HepG2 (cell line): ENCODE results near the gene PRCD. TPM values are rescaled to one million over a fixed set of nuclear protein-coding genes. Genes with fewer than 3 reads are reported as not detected.

ENCODE experiments used
- ATAC-seq: fragments of 200-7000 bp; cut with Tn5 transposase; 3 replicates; pipeline ENCODE4 v1.9.1; 2020; ENCODE audit warnings: mild to moderate bottlenecking, moderate library complexity
- BruUV-seq: library from RNA; stranded (reverse); fragments of 400-500 nt; replicated peaks from 2 replicates; lab custom pipeline; 2021; lab: Mats Ljungman, UMichigan
- CTCF ChIA-PET: fragments of 300-600 bp; formaldehyde crosslinking; extraction: SDS; loops from one replicate; lab custom pipeline; 2021; ENCODE audit warnings: low total read pairs, inconsistent platforms, low intra/inter-chr PET ratio; lab: Yijun Ruan, JAX
- POLR2A ChIA-PET: fragments of 350-600 bp; sonication (Branson Sonifier 250); formaldehyde crosslinking; loops from one replicate; lab custom pipeline; 2020; ENCODE audit warnings: antibody characterized with exemption, inconsistent platforms; lab: Yijun Ruan, JAX
- DNase-seq: peaks from one replicate; pipeline ENCODE4 v3.0.0-alpha.2; 2015; ENCODE audit warnings: low spot score
- FAIRE-seq: peaks from 3 replicates; lab custom pipeline; 2011; peaks lifted over from hg19 to GRCh38; lab: Jason Lieb, UNC
- H2AFZ ChIP-seq: one replicate; pipeline ENCODE4 v1.6.1; 2011; ENCODE audit warnings: low read length, inconsistent platforms
- H3K27ac ChIP-seq: fragments of 300-600 bp; 3 replicates; pipeline ENCODE4 v1.8.0; 2011; ENCODE audit warnings: mixed run types, mild to moderate bottlenecking, mixed read lengths, low read length, inconsistent platforms; ENCODE audit not compliant: insufficient read depth; ENCODE audit errors: extremely low read length
- H3K27me3 ChIP-seq, 2 experiments: fragments of 200-600 bp in 1 of 2; 2 replicates in 1 of 2; 3 replicates in 1 of 2; pipeline versions ENCODE4 v1.6.0 to v1.8.0; 2011; ENCODE audit warnings: low read length in 2 of 2, mild to moderate bottlenecking in 2 of 2, moderate library complexity in 2 of 2, inconsistent platforms in 1 of 2; ENCODE audit not compliant: insufficient read depth in 2 of 2, control insufficient read depth in 1 of 2
- H3K36me3 ChIP-seq, 2 experiments: fragments of 200-600 bp in 1 of 2; replicated peaks in 1 of 2; 2 replicates in 1 of 2; 3 replicates in 1 of 2; pipeline versions ENCODE4 v1.5.1 to v1.8.0; 2011; ENCODE audit warnings: low read length in 2 of 2, inconsistent platforms in 1 of 2; ENCODE audit not compliant: insufficient read depth in 2 of 2, control insufficient read depth in 1 of 2
- H3K4me1 ChIP-seq: 2 replicates; pipeline ENCODE4 v1.5.1; 2012; ENCODE audit warnings: low read length, inconsistent platforms; ENCODE audit not compliant: insufficient read depth
- H3K4me2 ChIP-seq: 2 replicates; pipeline ENCODE4 v1.6.0; 2011; ENCODE audit warnings: low read depth, low read length, inconsistent platforms
- H3K4me3 ChIP-seq, 3 experiments: fragments of 200-600 bp in 1 of 3; sonication (generic), shearing (Covaris generic) in 1 of 3; replicated peaks in 1 of 3; 2 replicates each; pipeline ENCODE4 v1.5.1; 2011 to 2016; ENCODE audit warnings: low read length in 3 of 3, inconsistent platforms in 2 of 3, low read depth in 2 of 3, mild to moderate bottlenecking in 2 of 3, control low read depth in 1 of 3, mixed read lengths in 1 of 3; ENCODE audit not compliant: insufficient read depth in 1 of 3
- H3K79me2 ChIP-seq: one replicate; pipeline ENCODE4 v1.6.1; 2011; ENCODE audit warnings: low read length, inconsistent platforms; ENCODE audit not compliant: insufficient read depth
- H3K9ac ChIP-seq: 2 replicates; pipeline ENCODE4 v1.6.0; 2011; ENCODE audit warnings: mild to moderate bottlenecking, low read depth, low read length, inconsistent platforms; ENCODE audit not compliant: insufficient read depth
- H3K9me3 ChIP-seq: 2 replicates; pipeline ENCODE4 v1.5.1; 2012; ENCODE audit warnings: mild to moderate bottlenecking, low read length
- H4K20me1 ChIP-seq: 2 replicates; pipeline ENCODE4 v1.6.0; 2011; ENCODE audit warnings: inconsistent platforms, mild to moderate bottlenecking, low read length, moderate library complexity; ENCODE audit not compliant: insufficient read depth
- CHCHD3 ChIP-seq: sonication (generic); formaldehyde crosslinking; IDR thresholded peaks from 2 replicates; pipeline ENCODE4 v1.8.0; 2022; ENCODE audit warnings: mild to moderate bottlenecking, missing genetic modification reagents, moderate library complexity
- IRX3 ChIP-seq: sonication (generic); formaldehyde crosslinking; IDR thresholded peaks from 2 replicates; pipeline ENCODE4 v1.8.1; 2023; ENCODE audit warnings: mild to moderate bottlenecking, low read depth, missing genetic modification reagents, borderline replicate concordance
- ZFP82 ChIP-seq: sonication (generic); formaldehyde crosslinking; IDR thresholded peaks from 2 replicates; pipeline ENCODE4 v1.5.1; 2020; ENCODE audit warnings: mild to moderate bottlenecking, missing genetic modification reagents, borderline replicate concordance
- ZNF460 ChIP-seq: sonication (generic); formaldehyde crosslinking; IDR thresholded peaks from 2 replicates; pipeline ENCODE4 v1.5.1; 2020; ENCODE audit warnings: missing genetic modification reagents, mild to moderate bottlenecking, borderline replicate concordance
- WGBS: methylation state at CpG from one replicate; pipeline ENCODE4 v1.1.6; 2017; ENCODE audit warnings: low lambda C conversion rate; 5-methylcytosine and 5-hydroxymethylcytosine counted together
- in situ Hi-C: cut with HindIII; loops from 2 replicates; pipeline ENCODE4 v1.10.0; 2017; ENCODE audit warnings: low pct_unique_long_range_greater_than_20kb; ENCODE audit not compliant: extremely low pct_ligation_motif_present
- intact Hi-C: fragments of 100-400 bp; cut with micrococcal nuclease; formaldehyde crosslinking; loops from one replicate; pipeline ENCODE4 v1.10.0; 2022; ENCODE audit not compliant: unreplicated experiment
- polyA plus RNA-seq, 8 experiments: library from polyadenylated mRNA; depleted of rRNA in 3 of 8; stranded (reverse) in 7 of 8; unstranded in 1 of 8; fragments of >200 nt; fragmentation: Illumina TruSeq in 4 of 8; extraction: Trizol in 4 of 8; gene quantifications; 2 replicates each; pipeline versions ENCODE4 v1.2.1 to v1.2.3, GENCODE V29; 2011 to 2016; ENCODE audit warnings: low read depth in 4 of 8, missing spikeins in 1 of 8, mixed read lengths in 1 of 8; ENCODE audit not compliant: insufficient read depth in 1 of 8
- total RNA-seq, 5 experiments: library from RNA; depleted of rRNA; stranded (reverse); fragments of >200 nt; fragmentation: Illumina TruSeq; extraction: Trizol; gene quantifications; 2 replicates each; pipeline ENCODE4 v1.2.3, GENCODE V29; 2016; ENCODE audit warnings: low read depth in 1 of 5
- TF ChIP-seq, protein P1 (sequence below): sonication (generic); formaldehyde crosslinking; IDR thresholded peaks from 2 replicates; pipeline ENCODE4 v1.4.0; 2020; ENCODE audit warnings: mild to moderate bottlenecking, low read depth, missing genetic modification reagents
- TF ChIP-seq, protein P2 (sequence below): sonication (generic); formaldehyde crosslinking; IDR thresholded peaks from 2 replicates; pipeline ENCODE4 v1.8.0; 2022; ENCODE audit warnings: mild to moderate bottlenecking, missing genetic modification reagents, borderline replicate concordance
- TF ChIP-seq, protein P3 (sequence below): sonication (generic); formaldehyde crosslinking; conservative IDR thresholded peaks from 2 replicates; pipeline ENCODE4 v1.4.0; 2020; ENCODE audit warnings: mild to moderate bottlenecking, missing genetic modification reagents, moderate library complexity

PRCD gene
- total and polyA plus RNA-seq, 2 of the 13 experiments (the other 11 are each of a cell fraction or from before 2014, with no cell fraction given) = 0.51 TPM; not detected in 1

DNA sequence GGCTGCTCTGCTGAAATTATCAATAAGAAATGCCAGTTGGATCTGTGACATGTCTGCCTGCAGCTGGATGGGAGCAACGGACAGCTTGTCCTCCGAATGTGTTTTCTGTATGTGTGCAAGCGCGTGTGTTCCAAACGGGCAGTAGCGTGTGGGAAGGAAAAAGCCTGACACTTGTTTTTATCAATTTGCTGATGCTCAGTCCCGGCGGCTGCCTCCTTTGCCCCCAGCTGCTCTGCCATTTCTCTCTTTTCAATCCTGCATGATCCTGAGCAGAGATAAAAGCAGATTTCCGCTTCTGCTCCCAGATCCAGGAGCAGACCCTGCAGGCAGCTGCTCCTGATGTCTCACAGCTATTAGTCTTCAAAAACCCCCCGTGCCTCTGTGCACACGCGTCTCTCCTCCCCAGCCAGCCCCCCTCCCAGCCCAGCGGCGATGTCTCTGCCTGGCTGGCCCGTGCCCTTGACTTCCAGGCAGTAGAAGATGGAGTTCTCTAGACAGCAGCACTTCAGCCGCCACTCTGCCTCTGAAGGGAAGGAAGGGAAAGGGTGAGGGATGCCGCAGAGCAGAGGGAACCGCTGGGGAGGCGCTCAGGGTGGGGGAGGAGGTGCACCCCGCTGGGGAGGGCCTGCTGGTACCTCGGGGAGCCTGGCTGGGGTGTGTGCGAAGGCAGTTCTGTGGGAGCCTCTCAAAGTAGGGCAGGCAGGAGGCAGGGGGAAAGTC is 4.1 kb downstream of the PRCD start:
- DNase-seq (no peak), FAIRE-seq (no peak), ATAC-seq (no peak)
- Histone ChIP-seq H3K9ac (no peak overlapping the region), H4K20me1 (peaks cover 7% of the 10 kb centered on the region; the same call in 1 of the 2 replicates), H3K9me3 (no peaks in the 10 kb centered on the region), H3K79me2 (peaks cover 25% of the 10 kb centered on the region), H3K36me3 (peaks cover 9 to 12% of the 10 kb centered on the region in 2 experiments; a peak in 4 of 5 replicates), H3K4me2 (no peak overlapping the region), H3K4me1 (peaks cover 39% of the 10 kb centered on the region), H3K27me3 (no peaks in the 10 kb centered on the region), H3K27ac (no peak overlapping the region), H3K4me3 (no peak overlapping the region), H2AFZ (no peak overlapping the region)
- POLR2A ChIA-PET = interaction anchor here (1.0 to 1.9 kb wide), 4 partner anchors 11 to 19 kb away, joined by 4 to 8 read pairs (median 6); no protein-coding TSS in a partner anchor
- in situ Hi-C loops (no loop called here), intact Hi-C loops (no loop called here)
- WGBS = 96% methylated on average over 22 of the region's 22 CpGs
- CTCF ChIA-PET = no interaction called here
- no TSS peak for BruUV-seq
- TF ChIP-seq, protein P1, sequence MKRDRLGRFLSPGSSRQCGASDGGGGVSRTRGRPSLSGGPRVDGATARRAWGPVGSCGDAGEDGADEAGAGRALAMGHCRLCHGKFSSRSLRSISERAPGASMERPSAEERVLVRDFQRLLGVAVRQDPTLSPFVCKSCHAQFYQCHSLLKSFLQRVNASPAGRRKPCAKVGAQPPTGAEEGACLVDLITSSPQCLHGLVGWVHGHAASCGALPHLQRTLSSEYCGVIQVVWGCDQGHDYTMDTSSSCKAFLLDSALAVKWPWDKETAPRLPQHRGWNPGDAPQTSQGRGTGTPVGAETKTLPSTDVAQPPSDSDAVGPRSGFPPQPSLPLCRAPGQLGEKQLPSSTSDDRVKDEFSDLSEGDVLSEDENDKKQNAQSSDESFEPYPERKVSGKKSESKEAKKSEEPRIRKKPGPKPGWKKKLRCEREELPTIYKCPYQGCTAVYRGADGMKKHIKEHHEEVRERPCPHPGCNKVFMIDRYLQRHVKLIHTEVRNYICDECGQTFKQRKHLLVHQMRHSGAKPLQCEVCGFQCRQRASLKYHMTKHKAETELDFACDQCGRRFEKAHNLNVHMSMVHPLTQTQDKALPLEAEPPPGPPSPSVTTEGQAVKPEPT (CRISPR knock-in tag) = no peak
- TF ChIP-seq ZFP82 (CRISPR knock-in tag) (no peak), CHCHD3 (CRISPR knock-in tag) (no peak), IRX3 (no peak), ZNF460 (CRISPR knock-in tag) (no peak)
- TF ChIP-seq, protein P2, sequence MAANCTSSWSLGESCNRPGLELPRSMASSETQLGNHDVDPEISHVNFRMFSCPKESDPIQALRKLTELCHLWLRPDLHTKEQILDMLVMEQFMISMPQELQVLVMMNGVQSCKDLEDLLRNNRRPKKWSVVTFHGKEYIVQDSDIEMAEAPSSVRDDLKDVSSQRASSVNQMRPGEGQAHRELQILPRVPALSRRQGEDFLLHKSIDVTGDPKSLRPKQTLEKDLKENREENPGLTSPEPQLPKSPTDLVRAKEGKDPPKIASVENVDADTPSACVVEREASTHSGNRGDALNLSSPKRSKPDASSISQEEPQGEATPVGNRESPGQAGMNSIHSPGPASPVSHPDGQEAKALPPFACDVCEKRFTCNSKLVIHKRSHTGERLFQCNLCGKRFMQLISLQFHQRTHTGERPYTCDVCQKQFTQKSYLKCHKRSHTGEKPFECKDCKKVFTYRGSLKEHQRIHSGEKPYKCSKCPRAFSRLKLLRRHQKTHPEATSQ (CRISPR knock-in tag) = no peak
- TF ChIP-seq, protein P3, sequence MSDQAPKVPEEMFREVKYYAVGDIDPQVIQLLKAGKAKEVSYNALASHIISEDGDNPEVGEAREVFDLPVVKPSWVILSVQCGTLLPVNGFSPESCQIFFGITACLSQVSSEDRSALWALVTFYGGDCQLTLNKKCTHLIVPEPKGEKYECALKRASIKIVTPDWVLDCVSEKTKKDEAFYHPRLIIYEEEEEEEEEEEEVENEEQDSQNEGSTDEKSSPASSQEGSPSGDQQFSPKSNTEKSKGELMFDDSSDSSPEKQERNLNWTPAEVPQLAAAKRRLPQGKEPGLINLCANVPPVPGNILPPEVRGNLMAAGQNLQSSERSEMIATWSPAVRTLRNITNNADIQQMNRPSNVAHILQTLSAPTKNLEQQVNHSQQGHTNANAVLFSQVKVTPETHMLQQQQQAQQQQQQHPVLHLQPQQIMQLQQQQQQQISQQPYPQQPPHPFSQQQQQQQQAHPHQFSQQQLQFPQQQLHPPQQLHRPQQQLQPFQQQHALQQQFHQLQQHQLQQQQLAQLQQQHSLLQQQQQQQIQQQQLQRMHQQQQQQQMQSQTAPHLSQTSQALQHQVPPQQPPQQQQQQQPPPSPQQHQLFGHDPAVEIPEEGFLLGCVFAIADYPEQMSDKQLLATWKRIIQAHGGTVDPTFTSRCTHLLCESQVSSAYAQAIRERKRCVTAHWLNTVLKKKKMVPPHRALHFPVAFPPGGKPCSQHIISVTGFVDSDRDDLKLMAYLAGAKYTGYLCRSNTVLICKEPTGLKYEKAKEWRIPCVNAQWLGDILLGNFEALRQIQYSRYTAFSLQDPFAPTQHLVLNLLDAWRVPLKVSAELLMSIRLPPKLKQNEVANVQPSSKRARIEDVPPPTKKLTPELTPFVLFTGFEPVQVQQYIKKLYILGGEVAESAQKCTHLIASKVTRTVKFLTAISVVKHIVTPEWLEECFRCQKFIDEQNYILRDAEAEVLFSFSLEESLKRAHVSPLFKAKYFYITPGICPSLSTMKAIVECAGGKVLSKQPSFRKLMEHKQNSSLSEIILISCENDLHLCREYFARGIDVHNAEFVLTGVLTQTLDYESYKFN = no peak
